Chondrocyte (in vitro differentiated cells): ENCODE data around the gene DNAJB2. TPM values are rescaled to one million over a fixed set of nuclear protein-coding genes. Genes with fewer than 3 reads are reported as not detected.
A peak's percentile ranks its signal among the peaks of the same experiment; 100 is the strongest.

ENCODE experiments used
- DNase-seq: peaks from one replicate; pipeline ENCODE4 v3.0.0; 2021; ENCODE audit warnings: mixed read lengths, low spot score
- H3K27ac Mint-ChIP-seq: one replicate; pipeline ENCODE4 v1.8.0; 2021; ENCODE audit warnings: mild to moderate bottlenecking, moderate library complexity, mixed read lengths; ENCODE audit not compliant: unreplicated experiment
- H3K27me3 Mint-ChIP-seq: 2 replicates; pipeline ENCODE4 v1.8.0; 2021; ENCODE audit warnings: low read depth, mixed read lengths
- H3K36me3 Mint-ChIP-seq: 2 replicates; pipeline ENCODE4 v1.8.0; 2021; ENCODE audit warnings: low read depth, mixed read lengths
- H3K4me1 Mint-ChIP-seq: 2 replicates; pipeline ENCODE4 v1.8.0; 2021; ENCODE audit warnings: low read depth, mild to moderate bottlenecking, mixed read lengths
- H3K4me3 Mint-ChIP-seq: one replicate; pipeline ENCODE4 v1.8.0; 2021; ENCODE audit warnings: mild to moderate bottlenecking, moderate library complexity, mixed read lengths; ENCODE audit not compliant: unreplicated experiment
- H3K9me3 Mint-ChIP-seq: 2 replicates; pipeline ENCODE4 v1.8.0; 2021; ENCODE audit warnings: low read depth, mixed read lengths
- total RNA-seq: library from RNA; stranded (reverse); gene quantifications from 3 replicates; pipeline ENCODE4 v1.2.1, GENCODE V29; 2021
- TF ChIP-seq, protein P1 (sequence below): fragments of 200-600 bp; sonication (generic); IDR thresholded peaks from 2 replicates; pipeline ENCODE4 v1.5.0; 2021; ENCODE audit warnings: antibody characterized with exemption, mild to moderate bottlenecking, moderate library complexity

The DNAJB2 gene
- total RNA-seq, 1 donor from 2014 or later, result 55.6 TPM

DNA sequence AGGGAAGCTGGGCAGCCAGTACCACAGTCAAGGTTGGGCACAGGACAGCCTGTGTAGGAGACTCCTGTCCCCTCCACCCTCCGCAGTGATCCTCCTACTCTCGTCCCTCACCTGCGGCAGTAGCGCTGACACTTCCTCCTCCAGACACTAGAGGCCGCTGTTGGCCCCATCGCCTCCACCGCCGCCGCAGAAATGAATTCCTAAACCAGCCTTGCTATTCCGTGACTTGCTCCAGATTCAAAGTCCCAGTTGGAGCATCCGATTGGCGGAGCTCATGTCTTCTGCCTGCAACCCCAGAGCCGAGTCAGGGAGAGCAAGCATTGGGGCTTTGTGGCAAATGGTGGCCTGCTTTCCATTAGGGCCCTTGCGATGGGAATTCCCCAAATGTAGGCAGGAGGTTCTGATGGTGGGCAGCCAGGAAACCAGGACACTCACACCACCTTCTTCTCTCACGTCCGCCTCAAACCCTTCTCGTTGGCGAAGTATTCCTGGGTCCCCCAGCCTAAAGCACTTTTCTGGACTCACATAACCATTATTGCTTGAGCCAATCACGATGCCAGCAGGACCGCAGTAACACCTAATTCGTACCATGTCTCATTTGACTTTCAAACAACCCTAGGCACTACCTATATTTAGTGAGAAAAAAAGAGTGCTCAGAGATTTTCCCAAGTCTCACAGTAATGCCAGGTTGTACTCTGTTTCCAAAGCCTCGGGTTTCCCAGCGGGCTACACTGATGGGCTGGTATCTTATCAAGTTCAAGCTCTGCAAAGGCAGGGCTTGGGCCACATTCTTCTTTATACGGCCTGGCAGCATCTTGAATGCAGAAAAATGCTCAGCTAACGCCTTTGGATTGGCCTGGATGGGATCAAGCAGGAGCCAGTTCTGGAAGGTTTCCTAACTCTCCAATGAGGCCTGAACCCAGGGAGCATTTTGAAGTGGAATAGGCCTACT lies 1.2 kb upstream of the DNAJB2 start:
- H3K27me3 Mint-ChIP-seq, result no peaks in the 10 kb centered on the region
- no peaks in the 10 kb centered on the region for H3K9me3 Mint-ChIP-seq
- peak; percentile 71 for DNase-seq
- peaks cover 68% of the 10 kb centered on the region for H3K4me1 Mint-ChIP-seq
- H3K4me3 Mint-ChIP-seq, result peak overlapping the region; percentile 85
- H3K27ac Mint-ChIP-seq, result peak overlapping the region; percentile 99
- TF ChIP-seq, protein P1, sequence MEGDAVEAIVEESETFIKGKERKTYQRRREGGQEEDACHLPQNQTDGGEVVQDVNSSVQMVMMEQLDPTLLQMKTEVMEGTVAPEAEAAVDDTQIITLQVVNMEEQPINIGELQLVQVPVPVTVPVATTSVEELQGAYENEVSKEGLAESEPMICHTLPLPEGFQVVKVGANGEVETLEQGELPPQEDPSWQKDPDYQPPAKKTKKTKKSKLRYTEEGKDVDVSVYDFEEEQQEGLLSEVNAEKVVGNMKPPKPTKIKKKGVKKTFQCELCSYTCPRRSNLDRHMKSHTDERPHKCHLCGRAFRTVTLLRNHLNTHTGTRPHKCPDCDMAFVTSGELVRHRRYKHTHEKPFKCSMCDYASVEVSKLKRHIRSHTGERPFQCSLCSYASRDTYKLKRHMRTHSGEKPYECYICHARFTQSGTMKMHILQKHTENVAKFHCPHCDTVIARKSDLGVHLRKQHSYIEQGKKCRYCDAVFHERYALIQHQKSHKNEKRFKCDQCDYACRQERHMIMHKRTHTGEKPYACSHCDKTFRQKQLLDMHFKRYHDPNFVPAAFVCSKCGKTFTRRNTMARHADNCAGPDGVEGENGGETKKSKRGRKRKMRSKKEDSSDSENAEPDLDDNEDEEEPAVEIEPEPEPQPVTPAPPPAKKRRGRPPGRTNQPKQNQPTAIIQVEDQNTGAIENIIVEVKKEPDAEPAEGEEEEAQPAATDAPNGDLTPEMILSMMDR, result peak; percentile 97
- peaks cover 4% of the 10 kb centered on the region for H3K36me3 Mint-ChIP-seq

DNA sequence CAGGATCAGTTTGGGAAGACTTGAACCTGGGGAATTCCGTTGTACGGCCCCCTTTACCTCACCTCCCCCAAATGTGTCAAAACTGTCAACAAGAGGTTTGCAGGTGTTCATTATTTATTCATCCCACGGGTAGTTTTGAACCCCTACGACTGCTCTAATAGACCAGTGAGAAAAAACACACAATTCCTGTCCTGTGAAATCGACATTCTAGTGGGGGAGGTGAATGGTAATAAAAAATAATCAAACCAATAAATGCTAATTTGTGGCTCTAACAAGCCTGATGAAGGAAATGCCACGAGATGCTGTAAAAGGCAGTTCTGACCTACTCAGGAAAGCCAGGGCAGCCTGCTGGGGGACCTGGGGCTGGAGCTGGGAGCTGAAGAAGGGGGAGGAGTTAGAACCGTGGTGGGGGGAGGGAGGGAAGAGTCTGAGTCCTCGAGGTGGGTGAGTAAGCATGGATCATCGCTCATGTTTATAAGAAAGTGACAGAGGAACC lies 463 bp upstream of the DNAJB2 start:
- Mint-ChIP-seq H3K27ac (peak overlapping the region; percentile 99), H3K4me1 (peaks cover 65% of the 10 kb centered on the region), H3K9me3 (no peaks in the 10 kb centered on the region), H3K27me3 (no peaks in the 10 kb centered on the region), H3K4me3 (peak overlapping the region; percentile 85), H3K36me3 (peaks cover 9% of the 10 kb centered on the region)
- DNase-seq, result no peak
- TF ChIP-seq, protein P1, result no peak

DNA sequence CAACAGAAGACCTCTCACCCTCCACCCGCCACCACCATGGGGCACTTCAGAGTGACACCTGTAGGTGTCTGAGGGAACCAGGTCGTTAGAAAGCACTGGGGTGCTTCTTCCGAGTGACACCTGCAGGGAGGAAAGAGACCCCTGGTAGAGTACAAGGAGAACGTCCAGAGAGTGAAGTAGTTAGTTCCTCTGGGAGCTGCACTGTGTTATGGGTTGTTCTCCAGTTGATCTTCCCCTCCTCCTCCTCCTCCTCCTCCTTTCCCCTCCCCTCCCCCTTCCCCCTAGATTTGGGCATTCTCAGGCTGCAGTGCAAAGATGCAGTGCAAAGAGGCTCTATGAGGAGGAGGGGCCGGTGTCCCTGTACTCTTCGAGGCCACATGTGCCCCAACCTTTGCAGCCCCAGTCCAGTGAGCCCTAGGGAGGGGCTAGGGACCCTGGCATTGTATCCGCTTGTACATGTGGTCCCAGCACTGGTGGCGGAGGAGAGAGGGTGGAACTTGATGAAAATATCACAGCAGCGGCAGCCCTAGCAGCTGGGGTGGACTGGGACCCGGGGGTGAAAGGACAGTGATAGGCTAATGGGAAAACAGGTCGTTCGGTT lies 850 bp downstream of the DNAJB2 start:
- peak overlapping the region; percentile 85 for H3K4me3 Mint-ChIP-seq
- H3K36me3 Mint-ChIP-seq, result peaks cover 9% of the 10 kb centered on the region
- H3K27ac Mint-ChIP-seq, result peak overlapping the region; percentile 97
- H3K4me1 Mint-ChIP-seq, result peaks cover 54% of the 10 kb centered on the region
- TF ChIP-seq, protein P1, result peak; percentile 39
- no peaks in the 10 kb centered on the region for H3K9me3 Mint-ChIP-seq
- DNase-seq, result peak; percentile 58
- no peaks in the 10 kb centered on the region for H3K27me3 Mint-ChIP-seq

DNA sequence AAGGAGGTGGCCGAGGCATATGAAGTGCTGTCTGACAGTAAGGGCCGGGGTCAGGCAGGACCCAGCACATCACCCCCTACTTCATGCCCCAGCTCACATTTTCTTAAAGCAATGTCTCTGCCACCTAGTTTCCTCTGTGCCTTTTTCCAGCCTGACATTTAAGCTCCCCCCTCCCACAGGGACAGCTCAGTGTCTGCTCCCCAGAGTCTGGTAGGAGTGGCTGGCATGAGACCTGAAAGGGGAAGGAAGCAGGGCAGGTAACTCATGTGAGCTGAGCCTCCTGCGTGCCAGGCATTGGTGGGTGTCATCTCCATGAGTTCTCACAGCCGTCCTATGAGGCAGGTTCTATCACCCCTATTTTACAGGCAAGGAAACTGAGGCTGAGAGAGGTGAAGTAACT lies 1.5 kb downstream of the DNAJB2 start:
- TF ChIP-seq, protein P1, result no peak
- Mint-ChIP-seq H3K27ac (no peak overlapping the region), H3K4me1 (peaks cover 56% of the 10 kb centered on the region), H3K27me3 (no peaks in the 10 kb centered on the region), H3K9me3 (no peaks in the 10 kb centered on the region), H3K4me3 (peak overlapping the region; percentile 85), H3K36me3 (peaks cover 11% of the 10 kb centered on the region)
- peak; percentile 37 for DNase-seq

DNA sequence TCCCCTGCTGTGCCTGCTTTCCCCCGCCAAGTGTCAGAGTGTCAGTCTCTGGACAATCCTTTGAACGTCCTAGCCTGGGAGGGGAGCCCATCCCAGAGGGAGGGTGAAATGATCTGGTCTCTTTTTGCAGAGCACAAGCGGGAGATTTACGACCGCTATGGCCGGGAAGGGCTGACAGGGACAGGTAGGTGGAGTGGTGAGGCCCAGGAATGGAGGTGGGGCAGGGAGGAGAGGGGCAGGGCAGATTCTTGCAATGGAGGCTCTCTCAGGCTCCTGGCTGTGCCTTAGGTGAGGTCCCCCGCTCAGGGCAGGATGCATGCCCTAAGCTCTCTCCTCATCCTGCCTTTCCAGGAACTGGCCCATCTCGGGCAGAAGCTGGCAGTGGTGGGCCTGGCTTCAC lies 2.4 kb downstream of the DNAJB2 start:
- H3K27ac Mint-ChIP-seq, result no peak overlapping the region
- DNase-seq, result peak; percentile 82

More for the DNA sequence above, 2.4 kb downstream of the DNAJB2 start:
- Mint-ChIP-seq H3K36me3 (peaks cover 11% of the 10 kb centered on the region), H3K27me3 (no peaks in the 10 kb centered on the region), H3K9me3 (no peaks in the 10 kb centered on the region), H3K4me3 (no peak overlapping the region), H3K4me1 (peaks cover 64% of the 10 kb centered on the region)
- TF ChIP-seq, protein P1, result no peak
